H9 (cell line): ENCODE measurements around the gene UGT1A6. TPM values are rescaled to one million over a fixed set of nuclear protein-coding genes. Genes with fewer than 3 reads are reported as not detected.

ENCODE experiments used
- DNase-seq: peaks from one replicate; pipeline ENCODE4 v3.0.0-alpha.2; 2017
- H2AFZ ChIP-seq: one replicate; pipeline ENCODE4 v1.6.1; 2013; ENCODE audit warnings: mild to moderate bottlenecking, low read length, control low read depth, moderate library complexity
- H2AK5ac ChIP-seq: 2 replicates; pipeline ENCODE4 v1.6.1; 2013; ENCODE audit warnings: low read length, control low read depth, mixed read lengths; ENCODE audit not compliant: insufficient read length
- H2BK120ac ChIP-seq: one replicate; pipeline ENCODE4 v1.6.1; 2013; ENCODE audit warnings: low read depth, mild to moderate bottlenecking, low read length, control low read depth, inconsistent platforms; ENCODE audit not compliant: poor library complexity, severe bottlenecking
- H2BK12ac ChIP-seq: 2 replicates; pipeline ENCODE4 v1.6.1; 2013; ENCODE audit warnings: low read length, control low read depth, mixed read lengths, low read depth; ENCODE audit not compliant: insufficient read length
- H2BK15ac ChIP-seq: 2 replicates; pipeline ENCODE4 v1.6.1; 2013; ENCODE audit warnings: low read depth, low read length, control low read depth
- H2BK20ac ChIP-seq: one replicate; pipeline ENCODE4 v1.6.1; 2013; ENCODE audit warnings: low read depth, mild to moderate bottlenecking, low read length, control low read depth, inconsistent platforms; ENCODE audit not compliant: poor library complexity, severe bottlenecking
- H2BK5ac ChIP-seq: 2 replicates; pipeline ENCODE4 v1.6.1; 2013; ENCODE audit warnings: low read length, control low read depth, mixed read lengths; ENCODE audit not compliant: insufficient read length
- H3K14ac ChIP-seq: 2 replicates; pipeline ENCODE4 v1.6.1; 2013; ENCODE audit warnings: low read length, control low read depth; ENCODE audit not compliant: insufficient read depth
- H3K18ac ChIP-seq: 2 replicates; pipeline ENCODE4 v1.6.1; 2013; ENCODE audit warnings: low read depth, mild to moderate bottlenecking, mixed read lengths, low read length, control low read depth; ENCODE audit not compliant: insufficient read length
- H3K23ac ChIP-seq: 2 replicates; pipeline ENCODE4 v1.6.1; 2013; ENCODE audit warnings: low read length, control low read depth, mixed read lengths, low read depth; ENCODE audit not compliant: insufficient read length
- H3K23me2 ChIP-seq: 2 replicates; pipeline ENCODE4 v1.6.1; 2013; ENCODE audit warnings: low read depth, mild to moderate bottlenecking, mixed read lengths, low read length, control low read depth; ENCODE audit not compliant: insufficient read length, poor library complexity, severe bottlenecking
- H3K27ac ChIP-seq: 2 replicates; pipeline ENCODE4 v1.5.1; 2013; ENCODE audit warnings: low read length, control low read depth, mixed read lengths, low read depth; ENCODE audit not compliant: insufficient read length
- H3K27me3 ChIP-seq: 2 replicates; pipeline ENCODE4 v1.6.1; 2013; ENCODE audit warnings: low read length, control low read depth, inconsistent platforms; ENCODE audit not compliant: insufficient read depth
- H3K4ac ChIP-seq: 2 replicates; pipeline ENCODE4 v1.6.1; 2013; ENCODE audit warnings: low read depth, mild to moderate bottlenecking, control low read depth, inconsistent platforms, low read length, moderate library complexity
- H3K4me1 ChIP-seq: 2 replicates; pipeline ENCODE4 v1.6.1; 2013; ENCODE audit warnings: low read length, control low read depth, inconsistent platforms; ENCODE audit not compliant: insufficient read depth
- H3K4me2 ChIP-seq: 2 replicates; pipeline ENCODE4 v1.6.1; 2013; ENCODE audit warnings: low read length, control low read depth, mixed read lengths; ENCODE audit not compliant: insufficient read length, insufficient read depth
- H3K56ac ChIP-seq: 2 replicates; pipeline ENCODE4 v1.6.1; 2013; ENCODE audit warnings: low read depth, mild to moderate bottlenecking, mixed read lengths, low read length, control low read depth; ENCODE audit not compliant: insufficient read length
- H3K79me1 ChIP-seq: 2 replicates; pipeline ENCODE4 v1.6.1; 2013; ENCODE audit warnings: low read depth, mild to moderate bottlenecking, moderate library complexity, low read length, control low read depth, inconsistent platforms; ENCODE audit not compliant: insufficient read depth, poor library complexity, severe bottlenecking
- H3K79me2 ChIP-seq: 2 replicates; pipeline ENCODE4 v1.6.1; 2013; ENCODE audit warnings: low read length, control low read depth, inconsistent platforms; ENCODE audit not compliant: insufficient read depth
- H3K9ac ChIP-seq: 2 replicates; pipeline ENCODE4 v1.6.1; 2013; ENCODE audit warnings: low read length, control low read depth, mixed read lengths; ENCODE audit not compliant: insufficient read length; ENCODE audit errors: extremely low read depth
- H3K9me3 ChIP-seq: one replicate; pipeline ENCODE4 v1.6.1; 2013; ENCODE audit warnings: low read depth, low read length, inconsistent platforms; ENCODE audit not compliant: control insufficient read depth
- H3T11ph ChIP-seq: one replicate; pipeline ENCODE4 v1.6.1; 2013; ENCODE audit warnings: mild to moderate bottlenecking, low read length, control low read depth, inconsistent platforms
- H4K20me1 ChIP-seq: one replicate; pipeline ENCODE4 v1.6.1; 2013; ENCODE audit not compliant: control insufficient read depth, insufficient read length, insufficient read depth
- H4K5ac ChIP-seq: 2 replicates; pipeline ENCODE4 v1.6.1; 2013; ENCODE audit warnings: low read depth, mild to moderate bottlenecking, mixed read lengths, low read length, control low read depth; ENCODE audit not compliant: insufficient read length
- H4K8ac ChIP-seq: replicated peaks from 2 replicates; pipeline ENCODE4 v1.6.1; 2013; ENCODE audit warnings: low read length, control low read depth, mixed read lengths, low read depth; ENCODE audit not compliant: insufficient read length
- H4K91ac ChIP-seq: 2 replicates; pipeline ENCODE4 v1.6.1; 2013; ENCODE audit warnings: low read depth, mild to moderate bottlenecking, moderate library complexity, mixed read lengths, low read length, control low read depth; ENCODE audit not compliant: insufficient read length
- H3K27ac Mint-ChIP-seq, 3 experiments: 2 replicates in 2 of 3; 3 replicates in 1 of 3; pipeline ENCODE4 v1.8.0; 2020 to 2021; ENCODE audit warnings: mixed read lengths in 3 of 3, mild to moderate bottlenecking in 1 of 3, moderate library complexity in 1 of 3
- H3K27me3 Mint-ChIP-seq: 2 replicates; pipeline ENCODE4 v1.8.0; 2021; ENCODE audit warnings: low read depth, mild to moderate bottlenecking, moderate library complexity, mixed read lengths
- H3K36me3 Mint-ChIP-seq, 3 experiments: 2 replicates in 2 of 3; 3 replicates in 1 of 3; pipeline ENCODE4 v1.8.0; 2020 to 2021; ENCODE audit warnings: low read depth in 3 of 3, mixed read lengths in 3 of 3; ENCODE audit not compliant: insufficient read depth in 1 of 3
- H3K4me1 Mint-ChIP-seq, 2 experiments: 2 replicates each; pipeline ENCODE4 v1.8.0; 2020; ENCODE audit warnings: mixed read lengths in 2 of 2
- H3K4me3 Mint-ChIP-seq, 2 experiments: 2 replicates in 1 of 2; 3 replicates in 1 of 2; pipeline ENCODE4 v1.8.0; 2020 to 2021; ENCODE audit warnings: mild to moderate bottlenecking in 2 of 2, mixed read lengths in 2 of 2, moderate library complexity in 1 of 2
- H3K9me3 Mint-ChIP-seq, 2 experiments: 2 replicates in 1 of 2; 3 replicates in 1 of 2; pipeline ENCODE4 v1.8.0; 2020; ENCODE audit warnings: mild to moderate bottlenecking in 2 of 2, mixed read lengths in 2 of 2, moderate library complexity in 1 of 2
- WGBS: extraction: QIAGEN DNeasy Blood & Tissue Kit; methylation state at CpG from one replicate; pipeline ENCODE4 v1.1.7; 2013; ENCODE audit warnings: missing lambda C conversion rate, low lambda C conversion rate, mixed read lengths; ENCODE audit not compliant: insufficient read length; ENCODE audit errors: extremely low coverage; 5-methylcytosine and 5-hydroxymethylcytosine counted together
- total RNA-seq: library from RNA; stranded (reverse); gene quantifications from 2 replicates; pipeline ENCODE4 v1.2.1, GENCODE V29; 2021
- TF ChIP-seq, protein P1 (sequence below): fragments of 200-600 bp; sonication (generic); conservative IDR thresholded peaks from 3 replicates; pipeline ENCODE4 v1.8.0; 2021; ENCODE audit warnings: antibody characterized with exemption, mild to moderate bottlenecking

The UGT1A6 gene
- total RNA-seq, 1 experiment from 2014 or later: not detected

DNA sequence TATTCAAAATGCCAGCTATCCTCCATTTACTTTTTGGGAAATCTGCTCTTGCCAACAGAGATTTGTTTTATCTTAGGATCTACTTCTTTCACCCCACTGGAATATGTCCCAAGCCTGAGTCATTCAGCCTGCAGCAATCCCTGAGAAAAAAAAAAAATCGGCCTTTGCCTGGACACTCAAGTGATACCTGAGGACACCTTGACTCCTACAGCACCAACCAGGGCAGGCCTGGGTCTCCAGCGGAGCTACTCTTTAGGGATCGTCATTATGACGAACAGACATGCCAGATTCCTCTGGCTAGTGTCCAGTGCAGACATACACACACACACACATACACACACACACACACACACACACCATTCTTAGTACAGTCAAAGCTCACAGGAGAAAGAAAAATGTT lies 2.2 kb upstream of the UGT1A6 start:
- no peak overlapping the region for H3K23ac ChIP-seq
- no peak overlapping the region for H3T11ph ChIP-seq
- no peaks in the 10 kb centered on the region; the same call in 1 of the 2 replicates for H3K27me3 Mint-ChIP-seq
- no peak overlapping the region for H3K9ac ChIP-seq
- H2AFZ ChIP-seq: no peak overlapping the region
- no peaks in the 10 kb centered on the region for H3K9me3 ChIP-seq
- H4K20me1 ChIP-seq: no peaks in the 10 kb centered on the region
- H3K27me3 ChIP-seq: no peaks in the 10 kb centered on the region
- peak overlapping the region; percentile 49 for H2BK120ac ChIP-seq
- H3K56ac ChIP-seq: no peak overlapping the region
- no peak overlapping the region for H2BK12ac ChIP-seq
- no peak overlapping the region for H2BK5ac ChIP-seq
- no peak overlapping the region for H4K8ac ChIP-seq
- H3K18ac ChIP-seq: no peak overlapping the region
- no peak overlapping the region for H3K4me2 ChIP-seq
- DNase-seq: no peak
- TF ChIP-seq, protein P1, sequence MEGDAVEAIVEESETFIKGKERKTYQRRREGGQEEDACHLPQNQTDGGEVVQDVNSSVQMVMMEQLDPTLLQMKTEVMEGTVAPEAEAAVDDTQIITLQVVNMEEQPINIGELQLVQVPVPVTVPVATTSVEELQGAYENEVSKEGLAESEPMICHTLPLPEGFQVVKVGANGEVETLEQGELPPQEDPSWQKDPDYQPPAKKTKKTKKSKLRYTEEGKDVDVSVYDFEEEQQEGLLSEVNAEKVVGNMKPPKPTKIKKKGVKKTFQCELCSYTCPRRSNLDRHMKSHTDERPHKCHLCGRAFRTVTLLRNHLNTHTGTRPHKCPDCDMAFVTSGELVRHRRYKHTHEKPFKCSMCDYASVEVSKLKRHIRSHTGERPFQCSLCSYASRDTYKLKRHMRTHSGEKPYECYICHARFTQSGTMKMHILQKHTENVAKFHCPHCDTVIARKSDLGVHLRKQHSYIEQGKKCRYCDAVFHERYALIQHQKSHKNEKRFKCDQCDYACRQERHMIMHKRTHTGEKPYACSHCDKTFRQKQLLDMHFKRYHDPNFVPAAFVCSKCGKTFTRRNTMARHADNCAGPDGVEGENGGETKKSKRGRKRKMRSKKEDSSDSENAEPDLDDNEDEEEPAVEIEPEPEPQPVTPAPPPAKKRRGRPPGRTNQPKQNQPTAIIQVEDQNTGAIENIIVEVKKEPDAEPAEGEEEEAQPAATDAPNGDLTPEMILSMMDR: no peak
- H3K4ac ChIP-seq: no peak overlapping the region
- no peak overlapping the region for H4K91ac ChIP-seq
- H2BK15ac ChIP-seq: no peak overlapping the region
- H4K5ac ChIP-seq: no peak overlapping the region
- H3K27ac ChIP-seq: no peak overlapping the region
- no peaks in the 10 kb centered on the region for H3K23me2 ChIP-seq
- no peak overlapping the region for H3K14ac ChIP-seq
- H3K4me3 Mint-ChIP-seq: no peak overlapping the region
- no peaks in the 10 kb centered on the region for H3K79me1 ChIP-seq
- H3K36me3 Mint-ChIP-seq: no peaks in the 10 kb centered on the region; a peak in 1 of 7 replicates
- H3K27ac Mint-ChIP-seq: no peak overlapping the region
- H3K4me1 Mint-ChIP-seq: peaks cover 24 to 29% of the 10 kb centered on the region in 2 experiments
- no peaks in the 10 kb centered on the region for H3K79me2 ChIP-seq
- H3K9me3 Mint-ChIP-seq: no peaks in the 10 kb centered on the region; a peak in 2 of 5 replicates
- H2AK5ac ChIP-seq: no peak overlapping the region
- H2BK20ac ChIP-seq: no peak overlapping the region
- peaks cover 3% of the 10 kb centered on the region; the same call in 1 of the 2 replicates for H3K4me1 ChIP-seq
- no CpG with 5 or more reads among the region's 4 CpGs for WGBS
